GM23248 (cell line): ENCODE results near the gene EZH2. TPM values are rescaled to one million over a fixed set of nuclear protein-coding genes. Genes with fewer than 3 reads are reported as not detected.
A peak's percentile ranks its signal among the peaks of the same experiment; 100 is the strongest.

Source experiments
- DNase-seq: peaks from one replicate; pipeline ENCODE4 v3.0.0-alpha.2; 2015
- H2AFZ ChIP-seq: fragments of 200-600 bp; sonication (generic); 2 replicates; pipeline ENCODE4 v1.6.1; 2016; ENCODE audit warnings: antibody characterized with exemption
- H3F3A ChIP-seq: fragments of 200-600 bp; sonication (generic); 2 replicates; pipeline ENCODE4 v1.6.1; 2016; ENCODE audit warnings: mild to moderate bottlenecking, antibody characterized with exemption, mixed run types; ENCODE audit not compliant: insufficient read depth
- H3K27ac ChIP-seq: fragments of 200-600 bp; sonication (generic); 2 replicates; pipeline ENCODE4 v1.5.1; 2016; ENCODE audit warnings: mild to moderate bottlenecking
- H3K27me3 ChIP-seq: fragments of 200-600 bp; sonication (generic); replicated peaks from 2 replicates; pipeline ENCODE4 v1.6.1; 2016; ENCODE audit warnings: mild to moderate bottlenecking; ENCODE audit not compliant: insufficient read depth
- H3K36me3 ChIP-seq: fragments of 200-600 bp; sonication (generic); 2 replicates; pipeline ENCODE4 v1.6.1; 2016; ENCODE audit warnings: low read depth, mild to moderate bottlenecking
- H3K4me1 ChIP-seq: fragments of 200-600 bp; sonication (generic); 2 replicates; pipeline ENCODE4 v1.6.1; 2016; ENCODE audit warnings: mild to moderate bottlenecking; ENCODE audit not compliant: insufficient read depth
- H3K4me2 ChIP-seq: fragments of 200-600 bp; sonication (generic); one replicate; pipeline ENCODE4 v1.6.1; 2016; ENCODE audit warnings: mild to moderate bottlenecking; ENCODE audit not compliant: unreplicated experiment
- H3K4me3 ChIP-seq: fragments of 200-600 bp; sonication (generic); 2 replicates; pipeline ENCODE4 v1.5.1; 2016; ENCODE audit warnings: mild to moderate bottlenecking
- H3K79me2 ChIP-seq: fragments of 200-600 bp; sonication (generic); 2 replicates; pipeline ENCODE4 v1.6.1; 2016; ENCODE audit warnings: mild to moderate bottlenecking; ENCODE audit not compliant: insufficient read depth
- H3K9ac ChIP-seq: fragments of 200-600 bp; sonication (generic); 2 replicates; pipeline ENCODE4 v1.6.1; 2016; ENCODE audit warnings: mild to moderate bottlenecking
- H3K9me2 ChIP-seq: fragments of 200-600 bp; sonication (generic); 2 replicates; pipeline ENCODE4 v1.6.1; 2016; ENCODE audit warnings: mixed run types, mild to moderate bottlenecking, moderate library complexity; ENCODE audit not compliant: insufficient read depth
- H3K9me3 ChIP-seq: fragments of 200-600 bp; sonication (generic); one replicate; pipeline ENCODE4 v1.6.1; 2017; ENCODE audit warnings: low read depth
- H4K20me1 ChIP-seq: fragments of 200-600 bp; sonication (generic); 2 replicates; pipeline ENCODE4 v1.6.0; 2016; ENCODE audit not compliant: insufficient read depth
- EZH2 ChIP-seq: fragments of 200-600 bp; sonication (generic); IDR thresholded peaks from 2 replicates; pipeline ENCODE4 v1.6.1; 2018; ENCODE audit warnings: antibody characterized with exemption, mild to moderate bottlenecking; ENCODE audit not compliant: insufficient read depth, poor library complexity, severe bottlenecking
- EZH2phosphoT487 ChIP-seq: fragments of 200-600 bp; sonication (generic); IDR thresholded peaks from 2 replicates; pipeline ENCODE4 v1.6.1; 2018; ENCODE audit warnings: antibody characterized with exemption, moderate library complexity, mild to moderate bottlenecking, low read depth; ENCODE audit not compliant: insufficient read depth
- WGBS, 2 experiments: methylation state at CpG; one replicate each; pipeline ENCODE4 v1.1.6; 2015 to 2017; ENCODE audit warnings: low lambda C conversion rate in 2 of 2, low coverage in 1 of 2; ENCODE audit errors: missing lambda C conversion rate in 2 of 2; 5-methylcytosine and 5-hydroxymethylcytosine counted together
- in situ Hi-C: fragments of 300-500 bp; cut with MboI; formaldehyde crosslinking; loops from 2 replicates; pipeline ENCODE4 v1.15.0; 2020
- polyA plus RNA-seq: library from polyadenylated mRNA; unstranded; fragments of >200 nt; fragmentation: Nextera tagmentation; extraction: Ambion mirVana; gene quantifications from 2 replicates; pipeline ENCODE4 v1.2.1, GENCODE V29; 2016
- total RNA-seq: library from RNA; depleted of rRNA; stranded (reverse); fragments of >200 nt; shearing (Covaris generic); gene quantifications from 2 replicates; pipeline ENCODE4 v1.2.3, GENCODE V29; 2014

Gene EZH2
- total and polyA plus RNA-seq, 2 experiments from 2014 or later: 7.6 to 9.6 TPM

- peaks cover 99% of the 10 kb centered on the region for H3K79me2 ChIP-seq
- 27 to 29% methylated on average over 3 of the region's 3 CpGs for WGBS, 2 experiments
- H3K9me2 ChIP-seq: no peaks in the 10 kb centered on the region
- H3K4me3 ChIP-seq: no peak overlapping the region
- H3K9me3 ChIP-seq: no peaks in the 10 kb centered on the region
- H2AFZ ChIP-seq: peak overlapping the region; percentile 53
- 0 out of 2 replicates have a peak overlapping the region, but pooled peaks have one; percentile 1 for H3K9ac ChIP-seq
- 0 out of 2 replicates have a peak, but pooled peaks cover 4% of the 10 kb centered on the region for H3F3A ChIP-seq
- peaks cover 7% of the 10 kb centered on the region; the same call in 1 of the 2 replicates for H3K4me1 ChIP-seq
- in situ Hi-C loops: no loop called here
- no peak overlapping the region for H3K27ac ChIP-seq
- peak overlapping the region; percentile 42 for H3K4me2 ChIP-seq
- no peaks in the 10 kb centered on the region for H4K20me1 ChIP-seq
- no peaks in the 10 kb centered on the region for H3K36me3 ChIP-seq
- no peak for TF ChIP-seq EZH2
- TF ChIP-seq EZH2phosphoT487: no peak
- peak; percentile 35 for DNase-seq
- H3K27me3 ChIP-seq: no peaks in the 10 kb centered on the region
Observed at GRCh38 chr7:148862481-148862880, 21.6 kb downstream of the EZH2 start.

GRCh38 chr7:148858489-148858888, 25.6 kb downstream of the EZH2 start:
- in situ Hi-C loops: no loop called here
- Histone ChIP-seq H3K79me2 (peaks cover 99% of the 10 kb centered on the region), H3K9ac (no peak overlapping the region), H3K9me2 (no peaks in the 10 kb centered on the region), H3K36me3 (no peaks in the 10 kb centered on the region), H2AFZ (no peak overlapping the region), H3F3A (peaks cover 10% of the 10 kb centered on the region; the same call in 1 of the 2 replicates), H3K27ac (no peak overlapping the region), H3K9me3 (no peaks in the 10 kb centered on the region), H3K4me2 (no peak overlapping the region), H3K4me1 (peaks cover 7% of the 10 kb centered on the region; the same call in 1 of the 2 replicates), H4K20me1 (no peaks in the 10 kb centered on the region), H3K27me3 (no peaks in the 10 kb centered on the region), H3K4me3 (no peak overlapping the region)
- WGBS, 2 experiments: 88 to 98% methylated on average over 2 of the region's 2 CpGs
- DNase-seq: no peak
- no peak for TF ChIP-seq EZH2
- no peak for TF ChIP-seq EZH2phosphoT487

- peak; percentile 13 for DNase-seq
- TF ChIP-seq EZH2 (no peak), EZH2phosphoT487 (no peak)
Observed at GRCh38 chr7:148856891-148857290, 27.2 kb downstream of the EZH2 start.

GRCh38 chr7:148856578-148856881, 27.6 kb downstream of the EZH2 start:
- WGBS, 2 experiments: 54 to 63% methylated on average over 2 of the region's 2 CpGs
- peak overlapping the region; percentile 71 for H3K4me3 ChIP-seq

More at GRCh38 chr7:148856891-148857290, 27.2 kb downstream of the EZH2 start:
- WGBS, 2 experiments: 83 to 86% methylated on average over 5 of the region's 5 CpGs
- Histone ChIP-seq H3K27me3 (no peaks in the 10 kb centered on the region), H3K27ac (no peak overlapping the region), H3K4me3 (peak overlapping the region; percentile 71; the same call in 1 of the 2 replicates), H3K36me3 (no peaks in the 10 kb centered on the region), H2AFZ (peak overlapping the region; percentile 74), H3K9me3 (no peaks in the 10 kb centered on the region), H3K9me2 (no peaks in the 10 kb centered on the region), H3K79me2 (peaks cover 99% of the 10 kb centered on the region), H3K9ac (no peak overlapping the region), H3F3A (peaks cover 5% of the 10 kb centered on the region; the same call in 1 of the 2 replicates), H3K4me2 (peak overlapping the region; percentile 41), H3K4me1 (no peaks in the 10 kb centered on the region), H4K20me1 (no peaks in the 10 kb centered on the region)
- in situ Hi-C loops: no loop called here

More at GRCh38 chr7:148856578-148856881, 27.6 kb downstream of the EZH2 start:
- Histone ChIP-seq H4K20me1 (no peaks in the 10 kb centered on the region), H3F3A (peaks cover 5% of the 10 kb centered on the region; the same call in 1 of the 2 replicates), H3K9me2 (no peaks in the 10 kb centered on the region), H3K9ac (0 out of 2 replicates have a peak overlapping the region, but pooled peaks have one; percentile 40), H3K4me2 (peak overlapping the region; percentile 41), H3K27ac (no peak overlapping the region), H3K4me1 (no peaks in the 10 kb centered on the region), H2AFZ (peak overlapping the region; percentile 74), H3K79me2 (peaks cover 99% of the 10 kb centered on the region), H3K9me3 (no peaks in the 10 kb centered on the region), H3K36me3 (no peaks in the 10 kb centered on the region), H3K27me3 (no peaks in the 10 kb centered on the region)
- TF ChIP-seq EZH2 (no peak), EZH2phosphoT487 (no peak)
- DNase-seq: no peak
- in situ Hi-C loops: no loop called here
